ENCODE data around the gene CLEC1A.

The CLEC1A gene

GRCh38 chr12:10098791-10099190, at the start of gene CLEC1A:
Gene CLEC1A, minus strand, starts transcription at chr12:10098985. Its CDS starts 63 bp downstream, at chr12:10098922.
- DNase-seq: no peak

DNA sequence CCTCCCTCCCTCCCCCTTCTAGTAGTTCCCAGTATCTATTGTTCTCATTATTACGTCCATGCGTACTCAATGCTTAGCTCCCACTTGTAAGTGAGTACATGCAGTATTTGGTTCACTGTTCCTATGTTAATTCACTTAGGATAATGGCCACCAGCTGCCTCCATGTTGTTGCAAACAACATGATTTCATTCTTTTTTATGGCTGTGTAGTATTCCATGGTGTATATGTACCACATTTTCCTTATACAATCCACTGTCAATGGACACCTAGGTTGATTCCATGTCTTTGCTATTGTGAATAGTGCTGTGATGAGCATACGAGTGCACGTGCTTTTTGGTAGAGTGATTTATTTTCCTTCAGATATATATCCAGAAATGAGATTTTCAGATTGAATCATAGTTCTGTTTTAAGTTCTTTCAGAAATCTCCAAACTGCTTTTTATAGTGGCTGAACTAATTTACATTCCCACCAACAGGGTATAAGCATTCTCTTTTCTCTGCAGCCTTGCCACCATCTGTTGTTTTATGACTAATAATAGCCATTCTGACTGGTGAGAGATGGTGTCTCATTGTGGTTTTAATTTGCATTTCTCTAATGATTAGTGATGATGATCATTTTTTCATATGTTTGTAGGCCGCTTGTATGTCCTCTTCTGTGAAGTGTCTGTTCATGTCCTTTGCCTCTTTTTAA, 49.1 kb upstream of the CLEC1A start:
- DNase-seq: no peak

- DNase-seq: no peak
These were observed 44.3 kb upstream of the CLEC1A start for GRCh38 chr12:10142976-10143589.

GRCh38 chr12:10140001-10140400, 41.2 kb upstream of the CLEC1A start:
- no peak for DNase-seq

DNA sequence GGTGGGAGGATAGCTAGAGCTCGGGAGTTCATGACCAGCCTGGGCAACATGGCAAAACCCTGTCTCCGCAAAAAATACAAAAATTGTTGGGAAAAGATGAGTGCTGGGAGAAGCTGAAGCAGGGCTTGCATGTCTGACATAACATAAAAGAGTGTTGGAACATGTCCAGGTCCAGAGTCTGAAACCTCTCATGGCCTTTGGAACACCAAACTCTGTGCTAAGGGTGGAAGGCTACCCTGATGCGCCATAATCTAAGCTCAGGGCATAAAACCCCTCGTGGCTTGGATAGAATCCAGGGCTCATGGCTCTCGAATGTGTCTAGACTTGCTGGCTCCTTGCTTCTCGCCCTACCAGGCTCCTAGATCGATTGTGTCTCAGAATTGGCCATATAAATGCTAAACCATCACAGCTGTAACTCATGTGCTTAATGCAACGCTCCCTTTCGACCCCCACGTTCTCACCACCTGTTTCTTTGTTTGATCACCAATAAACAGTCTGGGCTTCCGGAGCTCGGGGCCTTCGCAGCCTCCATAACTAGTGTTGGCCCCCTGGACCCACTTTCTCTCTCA, 37.9 kb upstream of the CLEC1A start:
- no peak for DNase-seq

DNA sequence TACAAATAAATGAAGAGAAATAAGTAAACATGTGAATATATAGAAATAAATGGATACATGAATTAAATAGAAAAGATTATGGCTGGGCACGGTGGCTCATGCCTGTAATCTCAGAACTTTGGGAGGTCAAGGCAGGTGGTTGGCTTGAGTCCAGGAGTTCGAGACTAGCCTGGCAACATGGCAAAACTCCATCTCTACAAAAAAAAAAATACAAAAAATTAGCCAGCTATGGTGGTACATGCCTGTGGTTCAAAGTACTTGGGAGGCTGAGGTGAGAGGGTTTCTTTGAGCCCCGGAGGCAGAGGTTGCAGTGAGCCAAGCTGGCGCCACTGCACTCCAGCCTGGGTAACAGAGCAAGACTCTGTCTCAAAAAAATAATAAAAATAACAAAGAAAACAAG, 36.3 kb upstream of the CLEC1A start:
- no peak for DNase-seq

- DNase-seq: no peak
These were observed 34.1 kb upstream of the CLEC1A start for GRCh38 chr12:10132850-10133370.

GRCh38 chr12:10131111-10131690, 32.4 kb upstream of the CLEC1A start:
- no peak for DNase-seq

- no peak for DNase-seq
These were observed 31.3 kb upstream of the CLEC1A start, which contains the start of gene CLEC7A for GRCh38 chr12:10130042-10130441. Gene CLEC7A, minus strand, starts transcription at chr12:10130199. Its CDS starts 117 bp downstream, at chr12:10130082.

DNA sequence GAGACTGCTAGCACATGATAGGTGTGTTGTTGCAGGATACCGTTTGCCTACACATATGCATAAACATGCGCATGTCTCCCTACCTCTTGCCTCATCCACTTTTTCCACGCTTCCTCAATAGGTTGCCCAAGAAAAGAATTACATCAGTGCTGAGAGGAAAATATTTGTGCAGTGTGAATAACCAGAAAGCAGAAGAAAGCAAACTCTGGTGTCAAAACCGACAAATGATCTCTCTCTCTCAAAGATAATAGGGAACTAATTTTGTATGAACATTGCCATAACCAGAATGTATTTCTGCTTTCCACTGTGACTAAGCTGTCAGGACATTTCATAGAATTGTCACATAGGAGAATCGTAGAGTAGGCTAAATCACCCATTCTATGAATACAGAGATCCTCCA, 29.9 kb upstream of the CLEC1A start:
- DNase-seq: no peak

- DNase-seq: no peak
These were observed 27.6 kb upstream of the CLEC1A start for GRCh38 chr12:10126413-10126812.

DNA sequence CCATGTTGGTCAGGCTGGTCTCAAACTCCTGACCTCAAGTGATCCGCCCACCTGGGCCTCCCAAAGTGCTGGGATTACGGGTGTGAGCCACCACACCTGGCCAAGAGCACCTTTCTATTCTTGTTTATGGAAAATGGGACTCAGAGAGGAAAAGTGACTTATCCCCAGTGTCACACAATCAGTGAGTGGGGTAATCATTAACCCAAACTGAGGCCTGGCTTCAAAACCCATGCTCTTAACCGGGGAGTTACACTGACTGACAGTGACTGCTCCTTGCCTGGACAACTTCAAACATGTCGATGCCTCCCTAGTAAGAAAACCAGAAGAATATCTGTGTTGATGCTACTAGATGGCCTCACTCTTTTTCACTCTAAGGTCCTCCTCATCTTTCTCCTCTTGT, 23.9 kb upstream of the CLEC1A start:
- no peak for DNase-seq

GRCh38 chr12:10121278-10121677, 22.5 kb upstream of the CLEC1A start:
- no peak for DNase-seq

GRCh38 chr12:10119066-10119465, 20.3 kb upstream of the CLEC1A start:
- DNase-seq: no peak

DNA sequence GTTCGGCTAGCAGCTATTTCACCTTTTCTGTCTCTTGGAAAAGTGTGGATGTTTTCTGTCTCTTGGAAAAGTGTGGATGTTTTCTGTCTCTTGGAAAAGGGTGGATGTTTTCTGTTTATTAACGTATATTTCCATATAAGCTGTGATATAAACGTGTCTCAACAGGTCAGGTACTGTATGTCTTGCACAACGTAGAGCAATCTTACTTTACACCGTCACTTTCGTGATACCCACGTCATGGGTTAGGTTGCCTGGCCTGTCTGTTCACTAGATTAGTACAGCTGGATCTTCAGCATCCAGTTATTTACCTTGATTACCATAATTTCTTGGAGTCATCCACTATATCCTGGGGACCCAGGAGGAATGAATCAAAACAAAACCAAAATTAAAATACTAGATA, 17.1 kb upstream of the CLEC1A start:
- DNase-seq: no peak

DNA sequence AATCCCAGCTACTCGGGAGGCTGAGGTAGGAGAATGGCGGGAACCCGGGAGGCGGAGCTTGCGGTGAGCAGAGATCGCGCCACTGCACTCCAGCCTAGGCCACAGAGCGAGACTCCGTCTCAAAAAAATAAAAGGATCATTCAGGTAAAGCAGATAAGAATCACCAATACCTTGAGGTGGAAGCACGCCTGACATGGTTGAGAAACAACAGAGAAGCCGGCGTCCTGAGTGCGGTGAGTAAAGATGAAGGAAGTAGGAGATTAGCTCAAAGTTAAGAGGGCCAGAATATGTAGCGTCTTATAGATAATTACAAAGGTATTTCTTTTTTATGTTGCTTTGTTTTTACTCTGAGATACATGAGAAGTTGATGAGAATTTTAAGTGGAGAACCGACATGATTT, 16.5 kb upstream of the CLEC1A start:
- no peak for DNase-seq

DNA sequence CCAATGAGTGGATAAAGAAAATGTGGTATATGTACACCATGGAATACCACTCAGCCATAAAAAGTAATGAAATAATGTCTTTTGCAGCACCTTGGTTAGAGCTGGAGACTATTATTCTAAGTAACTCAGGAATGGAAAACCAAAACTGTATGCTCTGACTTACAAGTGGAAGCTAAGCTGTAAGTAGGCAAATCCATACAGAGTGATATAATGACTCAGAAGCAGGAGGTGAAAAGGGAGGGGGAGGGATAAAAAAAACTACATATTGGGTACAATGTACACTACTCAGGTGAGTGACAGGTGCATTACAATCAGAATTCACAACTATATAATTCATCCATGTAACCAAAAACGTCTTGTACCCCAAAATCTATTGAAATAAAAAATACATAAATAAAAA, 15.1 kb upstream of the CLEC1A start:
- no peak for DNase-seq

GRCh38 chr12:10113075-10113474, 14.3 kb upstream of the CLEC1A start:
- no peak for DNase-seq

DNA sequence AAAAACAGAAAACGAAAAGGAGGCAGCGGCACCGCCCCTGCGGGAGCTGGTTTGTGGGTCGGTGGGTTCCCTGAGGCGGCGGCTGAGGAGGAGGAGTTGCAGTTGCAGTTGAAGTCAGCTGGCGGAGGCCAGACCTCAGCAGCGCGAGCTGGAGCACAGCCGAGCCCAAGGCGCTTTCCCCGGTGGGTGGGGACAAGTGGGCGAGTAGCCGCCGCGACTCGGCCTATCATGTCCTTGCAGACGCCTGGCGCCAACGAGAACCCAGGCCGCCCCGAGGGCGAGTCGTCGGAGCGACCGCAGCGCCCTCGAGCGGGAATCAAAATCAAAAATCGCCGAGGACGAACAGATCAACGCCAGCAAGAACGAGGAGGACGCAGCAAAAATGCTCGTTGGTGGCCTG, 12.7 kb upstream of the CLEC1A start:
- no peak for DNase-seq

GRCh38 chr12:10110256-10110844, 11.6 kb upstream of the CLEC1A start:
- DNase-seq: no peak

GRCh38 chr12:10102322-10102721, 3.5 kb upstream of the CLEC1A start:
- DNase-seq: no peak

- DNase-seq: no peak
These were observed 2.9 kb upstream of the CLEC1A start for GRCh38 chr12:10101648-10102220.

- no peak for DNase-seq
These were observed 2.3 kb upstream of the CLEC1A start for GRCh38 chr12:10101042-10101579.
